GM21786 (cell line): Measurements from ENCODE around the gene GLT6D1.
"Not testable (repeated sequence)": the region's sequence is repeated elsewhere in the genome, so short reads cannot be mapped to it uniquely, and the experiment has no call there.

Source experiments
- ATAC-seq: cut with Tn5 transposase; IDR thresholded peaks from one replicate; pipeline ENCODE4 v1.9.1; 2021; ENCODE audit not compliant: unreplicated experiment

Gene GLT6D1, protein sequence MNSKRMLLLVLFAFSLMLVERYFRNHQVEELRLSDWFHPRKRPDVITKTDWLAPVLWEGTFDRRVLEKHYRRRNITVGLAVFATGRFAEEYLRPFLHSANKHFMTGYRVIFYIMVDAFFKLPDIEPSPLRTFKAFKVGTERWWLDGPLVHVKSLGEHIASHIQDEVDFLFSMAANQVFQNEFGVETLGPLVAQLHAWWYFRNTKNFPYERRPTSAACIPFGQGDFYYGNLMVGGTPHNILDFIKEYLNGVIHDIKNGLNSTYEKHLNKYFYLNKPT

GRCh38 chr9:135639196-135639595 is at the start of gene GLT6D1:
Gene GLT6D1, minus strand, starts transcription at chr9:135639540. Its CDS starts 353 bp downstream, at chr9:135639187.
- ATAC-seq, result no peak

DNA sequence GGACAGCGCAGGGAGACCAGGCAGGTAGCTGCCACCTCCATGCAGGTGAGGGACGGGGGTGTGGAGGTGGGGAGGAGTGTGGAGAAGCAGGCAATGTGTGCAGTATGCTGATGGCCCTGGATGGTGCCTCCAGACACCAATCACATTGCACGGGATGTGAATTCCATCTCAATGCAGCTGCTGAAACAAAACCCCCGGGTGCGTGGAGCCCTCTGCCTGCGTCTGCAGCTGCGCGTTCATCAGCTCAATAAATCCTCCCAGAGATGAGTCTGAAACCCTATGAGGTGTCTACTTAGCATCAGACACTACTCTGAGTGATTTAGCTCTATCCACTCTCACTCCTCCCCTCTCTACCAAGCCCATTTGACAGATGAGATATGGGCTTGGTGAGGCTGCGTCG is 49.7 kb upstream of the GLT6D1 start:
- ATAC-seq, result no peak

DNA sequence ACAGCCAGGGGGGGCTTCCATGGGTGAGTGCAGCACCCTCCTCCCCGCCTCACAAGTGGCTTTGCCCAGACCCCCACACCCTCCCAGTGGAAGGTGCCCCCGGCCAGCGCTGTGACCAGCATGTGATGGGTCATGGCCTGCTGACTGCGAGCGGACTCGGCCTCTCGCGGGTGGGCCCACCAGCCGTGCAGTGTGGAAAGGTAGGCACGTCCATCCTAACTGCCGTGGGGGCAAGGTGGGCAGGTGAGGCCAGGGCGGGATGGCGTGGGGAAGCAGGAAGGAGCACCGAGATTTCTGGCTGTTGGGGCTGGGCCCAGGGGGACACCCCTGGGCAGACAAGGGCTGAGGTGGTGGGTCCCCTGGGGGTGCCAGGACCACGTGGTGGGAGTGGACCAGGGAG is 47.9 kb upstream of the GLT6D1 start:
- no peak for ATAC-seq

GRCh38 chr9:135684691-135685090 is 45.4 kb upstream of the GLT6D1 start:
- ATAC-seq, result no peak

GRCh38 chr9:135683401-135684034 is 44.2 kb upstream of the GLT6D1 start:
- ATAC-seq, result no peak

DNA sequence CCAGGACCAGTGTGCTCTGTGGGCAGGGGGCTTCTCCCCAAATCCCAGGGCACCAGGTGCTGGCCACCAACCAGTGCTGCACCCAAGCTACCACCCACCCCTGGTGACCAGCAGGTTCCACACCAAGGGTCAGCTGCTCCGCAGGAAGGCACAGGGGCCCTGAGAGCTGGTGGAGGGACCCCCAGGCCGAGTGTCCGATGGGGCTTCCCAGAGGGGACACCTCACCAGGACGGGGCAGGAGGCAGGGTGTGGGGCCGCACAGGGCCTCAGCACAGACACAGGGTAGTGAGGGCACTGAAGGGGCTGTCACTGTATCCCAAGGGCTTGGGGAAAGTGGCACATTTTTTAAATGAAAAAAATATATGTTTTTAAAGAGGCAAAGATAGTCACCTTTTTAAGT is 41.8 kb upstream of the GLT6D1 start:
- ATAC-seq, result no peak

DNA sequence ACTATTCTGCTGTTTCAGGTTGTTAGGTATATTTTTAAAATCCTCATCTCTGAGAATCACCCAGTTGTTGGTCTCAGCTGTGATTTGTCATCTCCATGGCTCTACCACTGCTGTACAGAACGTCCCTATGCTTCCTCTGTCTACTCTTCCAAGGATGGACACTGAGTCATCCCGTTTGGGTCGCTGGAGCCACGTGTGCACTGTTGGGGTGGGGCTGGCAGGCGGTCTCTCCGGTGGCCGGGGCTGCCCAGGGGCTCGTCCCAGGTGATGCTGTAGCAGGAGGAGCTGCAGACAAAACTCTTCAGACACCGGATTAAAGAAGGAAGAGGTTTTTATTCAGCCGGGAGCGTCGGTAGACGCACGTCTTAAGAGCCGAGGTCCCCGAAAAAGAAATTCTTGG is 40.7 kb upstream of the GLT6D1 start:
- ATAC-seq, result no peak

DNA sequence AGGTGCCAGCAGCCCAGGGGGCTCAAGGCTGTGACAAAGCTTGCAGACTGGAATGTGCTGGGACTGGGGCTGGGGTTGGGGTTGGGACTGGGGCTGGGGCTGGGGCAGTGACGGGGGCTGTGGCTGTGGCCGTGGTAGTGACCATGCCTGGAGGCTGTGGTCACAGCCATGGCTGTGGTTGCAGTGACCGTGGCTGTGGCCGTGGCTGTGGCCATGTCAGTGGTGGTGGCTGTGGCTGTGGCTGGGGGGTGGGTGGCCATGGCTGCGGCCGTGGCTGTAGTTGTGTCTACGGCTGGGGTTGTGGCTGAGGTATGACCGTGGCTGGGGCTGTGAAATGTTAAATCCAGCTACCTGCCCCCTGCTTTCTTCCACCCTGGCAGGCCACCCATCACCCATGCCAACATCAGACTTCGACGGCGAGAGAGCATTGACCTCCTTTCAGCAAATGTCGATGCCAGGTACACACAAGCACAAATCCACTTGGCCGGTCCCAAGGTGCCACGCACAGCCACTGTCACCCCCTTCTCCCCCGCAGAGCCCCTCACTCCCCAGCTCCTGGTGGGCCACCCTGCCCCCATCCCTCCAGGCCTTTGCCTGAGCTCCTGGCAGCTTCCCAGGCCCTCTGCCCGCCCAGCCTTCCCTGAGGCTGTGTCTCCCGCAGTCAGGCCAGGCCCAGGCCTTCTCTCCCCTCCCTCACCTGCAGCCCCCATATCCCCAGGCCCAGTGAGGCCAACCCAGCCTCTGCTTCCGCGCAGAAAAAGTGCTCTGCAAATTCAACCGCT is 39.1 kb upstream of the GLT6D1 start:
- no peak for ATAC-seq

- no peak for ATAC-seq
Measured at GRCh38 chr9:135677641-135678168, 38.4 kb upstream of the GLT6D1 start.

DNA sequence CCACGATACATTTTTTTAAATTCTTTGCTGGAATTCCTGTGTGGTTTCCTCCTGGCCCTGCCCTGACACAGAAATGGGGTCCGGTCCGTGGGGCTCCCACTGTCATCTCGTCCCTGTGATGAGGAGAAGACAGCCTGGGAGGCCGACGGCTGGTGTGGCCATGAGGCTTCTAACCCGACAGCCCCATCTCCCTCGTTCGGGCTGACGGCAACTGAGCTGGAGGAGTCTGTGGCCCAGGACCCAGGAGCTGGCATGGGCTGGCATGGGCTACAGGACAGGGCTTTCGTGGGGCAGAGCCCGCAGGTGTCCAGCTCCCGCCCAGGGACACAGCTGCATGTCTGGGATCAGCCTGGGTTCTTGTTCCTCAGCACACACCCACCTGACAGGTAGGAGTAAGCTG is 37.6 kb upstream of the GLT6D1 start:
- no peak for ATAC-seq

- ATAC-seq, result no peak
Measured at GRCh38 chr9:135674977-135675376, 35.6 kb upstream of the GLT6D1 start.

GRCh38 chr9:135673941-135674340 is 34.6 kb upstream of the GLT6D1 start:
- no peak for ATAC-seq

DNA sequence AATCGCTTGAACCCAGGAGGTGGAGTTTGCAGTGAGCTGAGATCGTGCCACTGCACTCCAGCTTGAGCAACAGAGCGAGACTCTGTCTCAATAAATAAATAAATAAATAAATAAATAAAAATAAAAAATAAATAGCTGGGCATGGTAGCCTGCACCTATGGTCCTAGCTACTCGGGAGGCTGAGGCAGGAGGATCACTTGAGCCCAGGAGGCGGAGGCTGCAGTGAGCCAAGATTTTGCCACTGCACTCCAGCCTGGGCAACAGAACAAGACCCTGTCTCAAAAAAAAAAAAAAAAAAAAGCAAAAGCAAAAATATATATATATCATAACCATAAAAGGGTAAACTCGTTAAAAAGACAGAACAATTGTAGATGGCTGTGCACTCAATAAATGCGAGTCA is 33.4 kb upstream of the GLT6D1 start:
- not testable (repeated sequence) for ATAC-seq

GRCh38 chr9:135671591-135672041 is 32.3 kb upstream of the GLT6D1 start:
- no peak for ATAC-seq

- no peak for ATAC-seq
Measured at GRCh38 chr9:135670721-135671590, 31.6 kb upstream of the GLT6D1 start.

- ATAC-seq, result no peak
Measured at GRCh38 chr9:135669616-135670285, 30.4 kb upstream of the GLT6D1 start.

DNA sequence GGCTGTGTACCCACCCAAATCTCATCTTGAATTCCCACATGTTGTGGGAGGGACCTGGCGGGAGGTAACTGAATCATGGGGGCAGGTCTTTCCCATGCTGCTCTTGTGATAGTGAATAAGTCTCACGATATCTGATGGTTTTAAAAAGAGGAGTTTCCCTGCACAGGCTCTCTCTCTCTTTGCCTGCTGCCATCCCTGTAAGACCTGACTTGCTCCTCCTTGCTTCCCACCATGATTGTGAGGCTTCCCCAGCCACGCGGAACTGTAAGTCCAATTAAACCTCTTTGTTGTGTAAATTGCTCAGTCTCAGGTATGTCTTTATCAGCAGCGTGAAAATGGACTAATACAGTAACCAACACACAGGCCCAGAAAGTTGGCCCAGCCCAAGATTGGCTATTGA is 29.7 kb upstream of the GLT6D1 start:
- not testable (repeated sequence) for ATAC-seq

DNA sequence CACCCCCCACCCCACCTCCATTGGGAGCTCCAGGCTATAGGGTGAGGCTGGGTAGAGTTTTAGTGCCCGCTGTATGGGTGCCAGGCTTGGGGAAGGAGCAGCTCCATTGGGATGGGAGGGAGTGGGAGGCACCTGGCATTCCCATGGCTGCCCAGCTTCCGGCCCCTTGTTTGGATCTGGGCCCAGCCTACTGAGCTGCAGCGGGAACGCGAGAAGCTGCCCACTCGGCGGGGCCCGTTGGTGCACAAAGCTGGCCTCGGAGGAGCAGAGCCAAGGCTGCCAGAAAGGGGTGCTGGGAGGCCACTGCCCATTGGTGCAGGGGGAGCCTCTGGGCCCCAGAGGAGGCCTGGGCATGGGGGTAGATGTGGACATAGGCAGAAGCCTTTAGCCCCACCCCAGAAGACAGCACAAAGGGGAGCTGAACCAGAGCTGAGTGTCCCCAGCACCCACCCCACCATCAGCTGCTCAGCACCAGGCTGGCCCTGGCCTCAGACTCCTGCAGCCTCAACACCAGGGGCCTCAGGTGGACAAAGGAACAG is 28.2 kb upstream of the GLT6D1 start:
- no peak for ATAC-seq

DNA sequence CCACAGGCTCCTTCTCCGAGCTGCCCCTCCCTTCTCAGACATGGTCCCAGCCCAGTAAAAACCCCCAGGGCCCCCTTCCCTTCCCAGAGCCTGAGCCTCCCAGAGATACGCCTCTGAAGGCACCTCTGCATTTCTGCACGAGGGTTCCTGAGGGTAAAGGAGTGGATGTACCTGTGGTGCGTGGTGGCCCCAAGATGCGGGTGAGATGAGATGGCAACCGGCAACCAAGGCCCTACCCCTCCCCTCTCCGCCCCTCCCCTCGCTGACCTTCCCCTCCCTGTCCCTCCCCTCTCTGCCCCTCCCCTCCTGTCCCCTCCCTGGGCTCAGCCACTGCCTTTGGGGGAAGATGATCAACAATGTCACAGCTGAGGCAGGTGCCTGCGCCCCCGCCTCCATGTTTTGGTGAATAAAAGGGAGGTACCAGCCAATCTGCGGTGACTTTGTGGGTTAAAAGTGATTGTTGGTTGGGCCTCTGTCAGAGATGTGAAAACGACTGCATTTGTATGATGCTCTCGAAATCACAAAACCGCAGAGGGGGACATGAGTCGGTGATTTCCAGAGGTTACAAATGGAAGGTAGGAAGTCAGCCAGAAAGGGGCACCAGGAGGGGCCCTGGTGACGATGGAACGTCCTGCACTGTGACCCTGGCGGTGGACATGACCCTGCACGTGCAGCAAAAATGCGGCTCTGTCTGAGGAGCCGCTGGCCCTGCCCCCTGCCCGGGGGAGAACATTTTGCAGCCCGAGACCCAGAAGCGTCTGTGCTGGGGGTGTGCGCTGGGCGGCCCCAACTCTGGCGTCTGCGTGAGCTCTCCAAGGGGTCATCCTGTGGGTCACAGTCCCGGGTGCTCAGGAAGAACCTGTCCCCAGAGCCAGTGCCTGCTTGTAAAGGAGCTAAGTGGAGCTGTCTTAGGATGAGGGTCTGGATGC is 27.5 kb upstream of the GLT6D1 start:
- no peak for ATAC-seq
